Raji (cell line): ENCODE data around the gene SYMPK.

Source experiments
- POLR2A ChIP-seq: IDR thresholded peaks from 2 replicates; pipeline ENCODE4 v1.6.1; 2011; ENCODE audit warnings: low read depth, low read length, control low read depth; ENCODE audit not compliant: insufficient read depth

The SYMPK gene

DNA sequence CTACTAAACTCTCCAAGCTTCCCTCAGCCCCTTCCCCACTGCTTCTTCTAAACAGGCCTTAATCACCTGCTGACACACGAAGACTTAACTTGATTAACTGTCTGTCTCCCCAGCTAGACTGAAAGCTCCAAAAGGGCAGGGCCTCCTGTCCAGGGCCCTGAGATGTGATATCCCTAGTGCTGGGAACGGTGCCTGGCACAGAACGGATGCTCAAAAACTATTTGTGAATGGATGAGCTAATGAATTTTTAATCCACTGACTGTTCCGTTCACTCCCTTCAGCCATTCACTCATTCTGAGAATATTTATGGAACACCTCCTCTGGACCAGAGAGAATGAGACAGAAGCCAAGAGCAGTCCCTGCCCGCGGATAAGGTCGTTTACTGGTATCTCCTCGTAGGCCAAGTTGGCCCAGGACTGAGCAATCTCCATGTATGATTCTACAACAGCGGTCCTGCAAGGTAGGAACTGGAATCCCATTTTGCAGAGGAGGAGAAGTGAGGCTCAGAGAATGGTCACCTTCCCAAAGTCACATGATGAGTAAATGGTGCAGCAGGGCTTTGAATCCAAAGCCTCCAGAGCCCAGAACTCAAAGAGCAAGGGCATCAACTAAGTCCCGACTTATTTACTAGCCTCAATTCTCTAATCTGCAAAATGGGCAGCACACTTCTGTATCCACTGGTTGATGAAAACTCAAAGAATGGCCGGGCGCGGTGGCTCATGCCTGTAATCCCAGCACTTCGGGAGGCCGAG is 73.7 kb downstream of the SYMPK start:
- TF ChIP-seq POLR2A, result no peak

GRCh38 chr19:45786533-45786894 is 76.4 kb downstream of the SYMPK start:
- TF ChIP-seq POLR2A, result no peak

DNA sequence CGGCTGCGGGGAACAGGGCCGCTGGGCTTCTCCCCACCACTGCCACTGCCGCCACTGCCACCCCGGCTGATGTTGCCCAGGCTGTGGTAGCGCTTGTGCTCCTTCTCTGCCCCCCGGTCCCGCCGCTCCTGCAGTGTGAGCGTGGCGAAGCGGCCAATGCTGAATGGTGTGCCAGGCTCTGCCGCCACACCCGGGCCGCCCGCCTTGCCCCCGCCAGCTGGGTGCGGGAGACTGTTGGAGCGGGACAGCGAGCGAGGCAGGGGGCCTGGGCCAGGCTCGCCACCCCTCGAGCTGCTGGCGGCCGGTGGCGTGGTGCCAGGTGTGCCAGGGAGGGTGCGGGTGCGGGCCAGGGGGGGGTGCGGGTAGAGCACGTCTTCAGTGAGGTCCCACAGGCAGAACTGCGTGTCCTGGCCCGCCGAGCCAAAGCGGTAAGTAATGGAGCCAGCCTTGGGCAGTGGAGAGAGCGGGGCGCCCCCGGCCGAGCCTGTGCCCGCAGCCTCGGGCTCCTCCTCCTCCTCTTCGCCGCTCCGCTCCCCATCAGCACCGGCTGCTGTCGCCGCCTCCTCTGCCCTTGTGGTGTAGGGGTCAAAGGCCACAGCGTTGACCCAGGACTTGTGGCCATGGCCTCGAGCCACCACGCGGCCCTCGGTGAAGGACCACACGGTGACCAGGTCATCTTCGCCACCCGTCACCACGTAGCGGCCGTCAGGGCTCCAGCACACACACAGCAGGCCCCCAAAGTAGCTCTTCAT is 77.0 kb downstream of the SYMPK start:
- no peak for TF ChIP-seq POLR2A

- no peak for TF ChIP-seq POLR2A
Observed at GRCh38 chr19:45785097-45785496, 77.8 kb downstream of the SYMPK start.

- no peak for TF ChIP-seq POLR2A
Observed at GRCh38 chr19:45784096-45784495, 78.9 kb downstream of the SYMPK start.

GRCh38 chr19:45782820-45783785 is 79.8 kb downstream of the SYMPK start:
- TF ChIP-seq POLR2A, result no peak

DNA sequence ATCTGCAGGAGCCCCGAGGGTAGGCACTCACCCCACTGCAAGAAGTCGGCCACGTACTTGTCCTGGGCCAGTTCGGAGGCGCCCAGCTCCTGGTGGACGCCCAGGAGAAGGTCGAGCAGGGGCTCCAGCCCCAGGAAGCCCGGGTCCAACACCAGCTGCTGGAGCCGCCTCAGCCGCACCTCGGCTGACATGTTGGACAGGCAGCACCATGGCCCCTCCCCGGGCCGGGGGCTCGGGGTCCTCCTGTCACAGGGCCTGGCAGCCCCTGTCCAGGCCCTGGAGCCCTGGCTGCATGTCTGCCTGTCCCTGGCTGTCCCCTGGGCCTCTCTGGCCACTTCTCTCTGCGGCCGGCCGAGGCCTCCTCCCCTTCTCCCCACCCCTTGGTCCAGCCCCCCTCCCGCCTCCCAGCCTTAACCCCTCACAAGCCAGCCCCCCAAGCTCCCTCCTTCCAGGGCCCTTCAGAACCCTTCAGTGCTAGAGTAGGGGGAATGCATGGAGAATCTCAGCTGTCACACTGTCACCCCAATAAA is 80.7 kb downstream of the SYMPK start, which contains the start of gene DMPK:
Gene DMPK (minus strand): TSS at position 329 of the 530 bp plus-strand sequence. CDS start 138 bp downstream, at position 191.
- TF ChIP-seq POLR2A, result no peak

DNA sequence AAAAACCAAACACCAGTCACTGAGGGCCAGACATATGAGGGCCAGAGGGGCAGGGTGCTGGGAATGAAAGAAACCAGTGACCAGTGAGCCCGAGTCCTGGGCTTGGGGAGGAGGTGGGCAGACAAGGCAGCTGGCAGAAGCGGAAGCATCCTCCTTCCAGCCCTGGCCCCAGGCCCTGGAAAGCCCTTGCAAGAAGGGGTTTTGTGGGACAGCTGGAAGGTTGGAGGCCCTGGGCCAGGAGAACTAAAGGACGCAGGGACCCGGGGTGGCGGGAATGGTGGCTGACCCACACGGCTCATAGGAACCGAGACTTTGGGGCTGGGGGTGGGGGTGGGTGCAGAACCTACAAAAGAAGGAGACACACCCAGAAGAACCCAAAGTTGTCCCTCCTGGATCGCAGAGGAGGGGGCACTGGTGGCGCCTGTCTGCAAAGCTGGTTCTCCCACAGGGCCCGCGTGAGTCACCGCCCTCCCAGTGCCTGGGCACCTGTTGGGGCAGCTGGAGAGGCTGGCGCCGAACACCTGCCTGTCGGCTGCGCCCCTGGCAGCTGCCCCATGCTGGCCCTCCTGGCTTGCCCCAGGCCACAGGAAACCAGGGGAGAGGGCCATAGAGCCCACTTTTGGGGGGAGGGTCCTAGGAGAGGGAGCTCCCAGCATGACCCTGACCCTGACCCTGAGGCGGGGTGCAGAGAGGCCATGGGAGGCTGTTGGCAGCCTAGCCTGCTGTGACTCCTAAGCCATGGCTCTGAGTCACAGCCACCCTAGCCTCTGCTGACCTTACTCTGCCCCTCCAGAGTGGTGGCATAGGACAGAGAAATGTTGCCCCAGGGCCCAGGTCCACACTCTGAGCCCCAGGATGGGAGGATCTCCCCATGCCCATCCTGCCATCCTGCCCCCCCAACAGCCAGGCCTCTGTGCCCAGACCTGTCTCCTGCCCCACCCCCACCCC is 81.5 kb downstream of the SYMPK start:
- TF ChIP-seq POLR2A, result peak; percentile 21; the same call in 1 of the 2 replicates

DNA sequence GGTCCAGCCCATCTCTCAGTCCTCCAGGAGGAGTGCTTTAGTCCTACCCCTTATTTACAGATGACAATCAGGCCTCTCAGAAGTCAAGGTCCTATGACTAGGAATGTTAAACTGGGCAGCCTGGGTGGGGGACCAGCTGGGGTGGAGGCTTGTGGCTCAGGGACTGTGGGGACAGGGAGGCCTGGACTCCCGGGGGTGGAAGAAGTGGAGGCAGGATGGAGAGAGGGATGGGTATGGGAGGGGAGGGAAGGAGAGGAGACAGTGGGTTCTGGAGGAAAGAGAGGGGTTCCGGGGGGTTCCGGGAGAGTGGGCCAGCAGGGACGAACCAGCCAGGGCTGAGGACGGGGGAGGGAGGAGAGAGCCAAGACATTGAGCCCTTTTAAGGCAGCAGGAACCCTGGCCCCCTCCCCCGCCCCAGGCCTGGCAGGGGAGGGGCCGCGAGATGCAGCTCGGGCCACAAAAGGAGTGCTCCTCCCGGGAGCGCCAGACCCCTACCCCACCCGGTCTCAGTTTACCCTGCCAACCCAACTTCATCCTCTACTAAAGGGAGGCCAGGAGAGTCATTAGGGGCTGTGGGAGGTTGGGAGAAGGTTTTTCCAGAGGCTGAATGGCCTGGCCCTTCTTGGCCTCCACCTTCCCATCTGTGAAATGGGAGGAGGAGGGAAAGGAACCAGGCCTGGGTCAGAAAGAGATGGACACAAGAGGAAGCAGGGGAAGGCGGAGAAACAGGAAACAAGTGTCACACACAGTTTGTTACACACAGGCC is 82.3 kb downstream of the SYMPK start:
- TF ChIP-seq POLR2A, result no peak

GRCh38 chr19:45780146-45780447 is 82.8 kb downstream of the SYMPK start:
- TF ChIP-seq POLR2A, result no peak

DNA sequence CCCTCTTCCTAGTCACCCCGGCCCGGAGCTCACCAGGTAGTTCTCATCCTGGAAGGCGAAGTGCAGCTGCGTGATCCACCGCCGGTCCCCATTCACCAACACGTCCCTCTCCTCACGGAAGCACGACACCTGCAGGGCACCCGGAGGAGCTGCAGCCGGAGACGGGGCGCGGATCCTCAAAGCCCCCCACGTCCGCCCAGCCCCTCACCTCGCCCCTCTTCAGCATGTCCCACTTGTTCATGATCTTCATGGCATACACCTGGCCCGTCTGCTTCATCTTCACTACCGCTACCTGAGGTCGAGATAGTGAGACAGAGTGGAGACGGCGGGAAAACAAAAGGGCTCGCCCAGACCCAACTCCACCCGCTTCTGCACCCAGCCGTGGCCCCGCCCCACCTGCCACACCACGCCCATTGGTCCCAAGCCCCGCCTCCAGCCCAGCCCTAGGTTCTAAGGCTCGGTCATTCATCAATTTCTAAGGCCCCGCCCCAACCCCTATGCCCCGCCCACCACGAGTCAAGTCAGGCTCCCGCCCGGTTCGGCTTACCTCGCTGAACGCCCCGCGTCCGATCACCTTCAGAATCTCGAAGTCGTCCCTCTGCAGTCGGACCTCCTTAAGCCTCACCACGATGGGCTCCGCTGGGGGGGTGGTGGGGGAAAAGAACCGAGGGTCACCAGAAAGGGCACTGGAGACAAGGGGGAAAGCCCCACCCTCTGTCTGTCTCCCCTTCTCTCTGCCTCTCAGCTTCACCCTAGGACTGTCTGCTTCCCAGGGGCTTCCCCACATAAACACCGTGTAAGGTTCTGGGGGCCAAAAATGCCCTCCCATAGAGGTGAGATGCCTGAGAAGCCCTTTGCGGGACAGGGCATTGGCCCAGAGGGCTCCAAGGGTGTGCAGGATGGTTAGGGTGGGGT is 83.5 kb downstream of the SYMPK start:
- no peak for TF ChIP-seq POLR2A

GRCh38 chr19:45778010-45778661 is 84.8 kb downstream of the SYMPK start:
- no peak for TF ChIP-seq POLR2A
